ENCODE results near the gene MARCHF3.
"Not testable (repeated sequence)": the region's sequence is repeated elsewhere in the genome, so short reads cannot be mapped to it uniquely, and the experiment has no call there.

The MARCHF3 gene

DNA sequence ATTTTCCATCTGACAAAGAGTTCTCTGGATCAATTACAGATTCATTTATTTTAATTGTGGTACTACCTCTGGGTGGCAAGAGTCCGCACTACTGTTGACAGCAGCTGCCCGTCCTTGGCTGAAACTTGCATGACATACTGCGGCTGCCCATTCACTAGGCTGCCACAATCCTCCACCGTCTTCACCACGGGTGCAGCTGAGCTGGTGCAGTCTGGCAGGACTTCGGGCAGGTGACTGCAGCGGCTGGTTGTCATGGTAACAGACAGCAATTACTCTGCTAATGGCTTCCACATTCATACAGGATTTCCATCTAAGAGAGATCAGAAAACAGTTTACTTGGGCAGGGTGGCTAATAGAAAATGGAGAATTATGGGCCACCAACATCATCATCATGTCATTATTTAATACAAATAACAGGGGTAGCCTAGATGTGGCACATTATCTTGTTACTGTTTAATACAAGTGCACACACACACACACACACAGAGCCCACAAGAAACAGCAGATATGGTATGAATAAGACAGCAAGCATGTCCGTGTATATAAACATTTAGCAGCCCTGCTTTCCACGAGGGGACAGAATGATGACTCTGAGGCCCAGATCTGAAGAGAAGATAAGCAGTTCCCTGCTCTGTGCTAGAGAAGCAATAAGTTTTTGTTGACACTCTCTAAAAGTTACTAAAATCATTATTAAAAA is 112.3 kb downstream of the MARCHF3 start:
- no peak for DNase-seq (ENCODE audit: low read depth)

DNA sequence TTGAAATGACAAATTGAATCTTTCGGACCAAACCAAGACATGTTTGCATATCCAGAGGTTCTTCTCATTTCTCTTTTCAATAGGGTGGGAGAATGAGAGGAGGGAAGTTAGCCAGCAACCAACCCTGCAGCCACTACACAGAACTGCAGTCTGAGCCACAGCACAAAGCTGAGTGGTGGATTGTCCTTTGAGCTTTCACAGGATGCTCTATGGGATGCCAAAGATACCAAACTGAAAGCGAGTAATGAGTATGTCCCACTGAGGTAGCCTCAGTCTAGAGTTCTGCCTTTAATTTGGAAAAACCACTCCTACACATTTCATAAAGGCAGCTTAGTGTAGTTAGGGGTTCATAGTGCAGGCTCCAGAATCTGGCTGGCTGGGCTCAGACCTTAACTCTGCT is 114.9 kb downstream of the MARCHF3 start:
- DNase-seq (ENCODE audit: low read depth): no peak

- DNase-seq (ENCODE audit: low read depth): no peak
Observed at GRCh38 chr5:126914801-126915436, 115.4 kb downstream of the MARCHF3 start.

GRCh38 chr5:126912616-126913200 is 117.7 kb downstream of the MARCHF3 start:
- no peak for DNase-seq (ENCODE audit: low read depth)

DNA sequence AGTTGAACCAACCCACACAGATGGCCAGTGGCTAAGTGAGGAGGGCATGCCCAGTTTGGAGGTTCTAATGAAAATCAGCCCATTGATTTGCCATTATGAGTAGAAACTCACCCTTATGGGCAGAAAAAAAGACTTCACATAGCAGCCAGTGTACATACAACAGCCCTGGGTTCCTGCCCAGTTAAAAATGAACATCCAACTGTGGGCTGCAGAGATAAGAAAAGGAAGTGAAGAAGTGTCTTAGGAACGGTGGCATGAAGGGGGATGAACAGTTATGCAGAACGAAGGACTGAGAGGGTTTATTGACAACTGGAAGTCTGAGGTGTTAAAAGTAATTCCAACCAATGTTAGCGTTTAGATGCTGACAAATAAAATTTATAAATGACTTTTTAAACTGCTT is 118.4 kb downstream of the MARCHF3 start:
- no peak for DNase-seq (ENCODE audit: low read depth)

GRCh38 chr5:126909856-126910255 is 120.5 kb downstream of the MARCHF3 start:
- DNase-seq (ENCODE audit: low read depth): no peak

DNA sequence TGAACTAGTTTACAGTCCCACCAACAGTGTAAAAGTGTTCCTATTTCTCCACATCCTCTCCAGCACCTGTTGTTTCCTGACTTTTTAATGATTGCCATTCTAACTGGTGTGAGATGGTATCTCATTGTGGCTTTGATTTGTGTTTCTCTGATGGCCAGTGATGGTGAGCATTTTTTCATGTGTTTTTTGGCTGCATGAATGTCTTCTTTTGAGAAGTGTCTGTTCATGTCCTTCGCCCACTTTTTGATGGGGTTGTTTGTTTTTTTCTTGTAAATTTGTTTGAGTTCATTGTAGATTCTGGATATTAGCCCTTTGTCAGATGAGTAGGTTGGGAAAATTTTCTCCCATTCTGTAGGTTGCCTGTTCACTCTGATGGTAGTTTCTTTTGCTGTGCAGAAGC is 126.0 kb downstream of the MARCHF3 start:
- DNase-seq (ENCODE audit: low read depth): not testable (repeated sequence)

- no peak for DNase-seq (ENCODE audit: low read depth)
Observed at GRCh38 chr5:126900796-126901195, 129.6 kb downstream of the MARCHF3 start.

GRCh38 chr5:126899476-126899875 is 130.9 kb downstream of the MARCHF3 start:
- DNase-seq (ENCODE audit: low read depth): no peak

DNA sequence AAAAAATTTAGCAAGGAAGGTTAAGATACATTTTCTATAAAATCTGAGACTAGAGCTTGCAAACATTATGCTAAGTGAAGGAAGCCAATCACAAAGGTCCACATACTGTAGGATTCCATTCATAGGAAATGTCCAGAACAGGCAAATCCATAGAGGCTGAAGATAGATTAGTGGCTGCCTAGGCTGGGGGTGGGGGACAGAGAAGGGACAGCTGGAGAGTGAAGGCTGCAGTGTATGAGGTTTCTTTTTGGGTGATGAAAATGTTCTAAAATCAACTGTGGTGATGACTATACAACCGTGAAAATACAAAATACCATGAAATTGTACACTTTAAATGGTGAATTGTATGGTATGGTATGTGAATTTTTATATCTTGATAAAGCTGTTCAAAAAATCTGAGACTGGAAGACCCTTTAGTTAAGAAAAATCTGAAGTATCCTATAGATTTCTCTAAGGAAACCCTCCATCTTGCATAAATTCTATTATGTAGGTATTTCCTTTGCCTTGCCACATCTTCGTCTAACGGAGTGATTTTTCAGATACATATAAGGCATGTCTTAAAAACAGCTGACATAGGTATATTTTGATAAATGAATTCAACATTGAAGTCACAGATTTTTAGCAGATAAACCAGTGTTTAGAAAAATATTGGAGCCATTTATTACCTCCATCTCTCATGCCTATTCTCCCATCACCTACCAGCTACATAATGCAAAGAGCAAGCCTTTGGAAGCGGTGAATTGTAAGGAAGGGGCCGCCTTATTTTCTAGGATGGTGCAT is 132.3 kb downstream of the MARCHF3 start:
- no peak for DNase-seq (ENCODE audit: low read depth)

DNA sequence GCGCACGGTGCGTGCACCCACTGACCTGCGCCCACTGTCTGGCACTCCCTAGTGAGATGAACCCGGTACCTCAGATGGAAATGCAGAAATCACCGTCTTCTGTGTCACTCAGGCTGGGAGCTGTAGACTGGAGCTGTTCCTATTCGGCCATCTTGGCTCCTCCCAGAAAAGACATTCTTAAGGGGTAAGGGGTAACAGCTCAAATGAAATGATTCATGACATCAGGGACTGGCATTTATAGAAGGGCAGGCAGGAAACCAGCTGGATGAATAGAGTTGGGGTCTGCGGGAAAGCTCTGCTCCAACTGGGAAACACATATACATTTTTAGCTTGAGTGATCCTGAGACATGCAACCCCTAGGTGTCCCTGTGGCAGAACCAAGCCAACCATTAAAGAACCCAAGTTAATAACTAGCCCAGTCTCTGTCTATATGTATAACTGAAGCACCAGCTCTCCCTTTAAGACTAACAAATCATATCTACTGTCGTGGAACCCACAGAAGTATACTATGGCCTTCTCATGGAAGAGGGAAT is 134.1 kb downstream of the MARCHF3 start:
- DNase-seq (ENCODE audit: low read depth): no peak

DNA sequence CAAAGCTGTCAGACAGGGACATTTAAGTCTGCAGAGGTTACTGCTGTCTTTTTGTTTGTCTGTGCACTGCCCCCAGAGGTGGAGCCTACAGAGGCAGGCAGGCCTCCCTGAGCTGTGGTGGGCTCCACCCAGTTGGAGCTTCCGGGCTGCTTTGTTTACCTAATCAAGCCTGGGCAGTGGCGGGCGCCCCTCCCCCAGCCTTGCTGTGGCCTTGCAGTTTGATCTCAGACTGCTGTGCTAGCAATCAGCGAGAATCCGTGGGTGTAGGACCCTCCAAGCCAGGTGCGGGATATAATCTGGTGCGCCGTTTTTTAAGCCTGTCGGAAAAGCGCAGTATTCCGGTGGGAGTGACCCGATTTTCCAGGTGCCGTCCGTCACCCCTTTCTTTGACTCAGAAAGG is 134.6 kb downstream of the MARCHF3 start:
- not testable (repeated sequence) for DNase-seq (ENCODE audit: low read depth)

DNA sequence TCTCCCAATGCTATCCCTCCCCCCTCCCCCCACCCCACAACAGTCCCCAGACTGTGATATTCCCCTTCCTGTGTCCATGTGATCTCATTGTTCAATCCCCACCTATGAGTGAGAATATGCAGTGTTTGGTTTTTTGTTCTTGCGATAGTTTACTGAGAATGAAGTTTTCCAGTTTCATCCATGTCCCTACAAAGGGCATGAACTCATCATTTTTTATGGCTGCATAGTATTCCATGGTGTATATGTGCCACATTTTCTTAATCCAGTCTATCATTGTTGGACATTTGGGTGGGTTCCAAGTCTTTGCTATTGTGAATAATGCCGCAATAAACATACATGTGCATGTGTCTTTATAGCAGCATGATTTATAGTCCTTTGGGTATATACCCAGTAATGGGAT is 139.9 kb downstream of the MARCHF3 start:
- DNase-seq (ENCODE audit: low read depth): not testable (repeated sequence)

- no peak for DNase-seq (ENCODE audit: low read depth)
Observed at GRCh38 chr5:126888175-126888574, 142.2 kb downstream of the MARCHF3 start.

DNA sequence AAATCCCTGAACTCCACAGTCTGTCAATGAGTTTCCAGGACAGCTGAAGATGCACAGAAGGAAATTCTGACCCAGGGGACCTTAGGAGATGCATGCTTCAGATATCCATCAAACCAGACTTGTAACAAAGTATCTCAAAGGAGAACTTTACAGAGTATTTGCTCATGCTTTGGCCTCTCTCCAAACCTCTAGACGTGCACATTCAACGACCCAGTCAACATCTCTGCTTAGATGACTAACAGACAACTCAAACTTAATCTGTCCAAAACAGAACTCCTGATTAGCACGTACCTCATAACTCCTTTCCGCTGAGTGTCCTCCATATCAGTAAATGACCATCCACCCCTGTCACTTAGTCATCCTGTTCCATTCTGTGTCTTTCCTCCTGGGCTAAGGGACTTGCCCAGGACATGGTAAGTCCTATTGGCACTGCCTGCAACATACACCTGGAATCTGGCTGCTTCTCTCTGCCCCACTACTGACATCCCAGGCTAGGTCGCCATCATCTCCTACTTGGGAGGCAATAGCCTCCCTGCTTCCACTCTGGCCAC is 146.0 kb downstream of the MARCHF3 start:
- no peak for DNase-seq (ENCODE audit: low read depth)

- no peak for DNase-seq (ENCODE audit: low read depth)
Observed at GRCh38 chr5:126883564-126884245, 146.7 kb downstream of the MARCHF3 start.

DNA sequence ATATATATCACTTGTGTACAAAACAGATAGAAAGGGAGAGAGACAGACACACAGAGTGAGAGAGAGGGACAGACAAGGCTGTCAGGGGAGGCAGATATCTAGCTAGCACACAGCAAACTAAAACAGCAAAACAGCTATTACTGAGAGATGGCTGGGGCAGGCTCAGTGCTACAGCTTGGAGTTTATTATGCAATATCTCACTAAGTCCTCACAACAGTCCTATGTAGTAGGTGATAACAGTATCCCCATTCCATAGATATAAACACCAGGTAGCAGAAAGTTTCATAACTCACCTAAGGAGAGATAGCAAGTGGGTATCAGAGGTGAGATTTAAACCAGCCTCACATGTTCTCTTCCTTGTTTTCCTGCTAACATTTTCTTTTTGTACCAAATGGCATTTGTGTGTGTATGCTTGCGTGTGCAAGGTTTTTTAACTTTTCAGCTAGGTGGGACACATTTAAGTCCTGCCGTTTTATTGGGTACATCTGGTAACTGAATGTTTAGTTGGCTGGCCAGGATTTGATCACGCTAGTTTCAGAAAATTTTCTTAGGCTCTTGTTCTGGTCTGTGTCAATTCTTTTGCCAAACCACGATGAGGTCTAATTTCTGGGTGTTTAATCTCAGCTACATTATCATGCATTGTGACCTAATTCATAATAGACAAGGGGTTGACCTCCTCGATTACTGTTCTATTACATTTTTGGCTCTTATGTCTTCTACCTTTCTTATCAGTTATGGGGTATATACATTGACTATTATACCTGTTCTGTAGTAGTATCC is 148.3 kb downstream of the MARCHF3 start:
- no peak for DNase-seq (ENCODE audit: low read depth)

DNA sequence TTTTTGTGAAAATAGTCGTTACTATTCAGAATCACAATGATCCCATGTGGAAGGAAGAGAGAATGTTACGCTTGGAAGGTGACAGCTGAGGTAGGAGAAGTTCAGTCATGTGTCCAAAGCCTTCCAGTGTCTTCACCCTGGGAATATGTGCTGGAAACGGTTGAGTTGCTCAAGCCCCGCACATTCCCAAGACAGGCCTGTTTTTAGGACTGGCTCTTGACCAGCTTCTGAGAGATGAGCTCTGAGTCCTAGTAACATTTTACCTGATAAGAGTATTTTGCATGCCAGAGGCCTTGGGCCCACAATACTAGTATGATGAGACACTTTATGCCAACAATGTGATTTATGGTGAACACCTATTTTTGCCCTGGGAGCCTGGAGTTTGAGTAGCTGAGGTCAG is 151.7 kb downstream of the MARCHF3 start:
- DNase-seq (ENCODE audit: low read depth): no peak

DNA sequence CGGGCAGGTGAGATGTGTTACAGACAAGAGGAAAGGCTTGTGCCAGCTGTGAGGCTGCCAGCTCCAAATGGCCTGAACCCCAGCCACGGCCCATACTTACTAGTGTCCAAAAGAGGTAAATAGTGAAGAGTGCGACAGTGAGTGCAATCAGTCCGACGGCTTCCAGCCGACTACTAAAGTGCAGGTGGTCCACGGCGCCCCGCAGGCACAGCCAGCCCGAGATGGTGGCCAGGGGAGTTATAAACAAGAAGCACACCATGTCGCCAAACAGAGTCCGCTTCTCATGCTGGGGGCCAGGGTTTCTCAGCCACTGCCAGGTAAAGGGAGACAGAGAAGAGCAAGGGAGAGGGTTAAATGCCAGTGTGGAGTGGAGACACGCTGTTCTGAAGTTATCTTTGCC is 152.3 kb downstream of the MARCHF3 start:
- DNase-seq (ENCODE audit: low read depth): no peak

DNA sequence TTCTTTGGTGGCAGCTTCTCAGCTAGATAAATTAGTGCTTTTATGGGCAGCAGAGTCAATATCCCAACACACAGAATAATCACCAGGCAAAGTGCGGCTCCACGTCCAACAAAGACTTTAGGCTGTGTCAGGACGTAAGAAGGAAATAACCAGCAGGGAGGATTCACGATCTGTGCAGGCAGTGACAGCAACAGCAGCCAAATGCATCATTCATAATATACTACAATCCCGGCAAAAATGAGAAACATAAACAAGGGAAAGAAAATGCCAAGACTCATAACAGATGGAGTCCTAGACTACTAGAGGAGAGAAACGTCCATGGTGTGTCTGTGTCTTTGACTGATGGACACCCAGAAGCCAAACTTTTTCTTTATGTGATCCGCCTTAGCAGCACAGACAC is 152.8 kb downstream of the MARCHF3 start:
- DNase-seq (ENCODE audit: low read depth): no peak

DNA sequence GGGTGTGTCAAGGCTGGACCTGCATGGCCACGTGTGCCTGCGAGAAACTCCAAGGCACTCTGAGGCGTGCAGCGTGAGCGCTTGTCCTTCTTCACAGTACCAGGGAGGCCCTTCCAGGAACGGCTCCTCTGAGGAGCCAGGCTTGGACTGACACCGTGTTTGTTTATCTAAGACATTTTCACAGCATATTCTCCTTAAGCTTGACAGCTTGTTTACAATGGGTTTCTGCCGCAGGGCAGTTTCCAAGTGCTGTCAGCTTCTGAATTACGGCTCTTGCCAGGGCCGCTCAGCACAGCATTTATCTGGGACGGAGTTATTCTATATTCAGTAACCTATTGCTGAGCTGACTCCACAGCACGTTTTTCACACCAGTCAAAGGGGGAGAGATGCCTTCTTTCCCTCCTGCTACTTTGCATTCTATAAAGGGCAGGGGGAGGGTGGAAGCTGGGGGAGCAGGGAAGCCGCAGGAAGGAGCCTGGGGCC is 155.0 kb downstream of the MARCHF3 start:
- DNase-seq (ENCODE audit: low read depth): no peak

Measured in T follicular helper cell (primary cell).